HG03025 (cell line): ENCODE results near the gene NAPB.

ENCODE experiments used
- ATAC-seq: cut with Tn5 transposase; IDR thresholded peaks from one replicate; pipeline ENCODE4 v1.9.1; 2021; ENCODE audit warnings: mild to moderate bottlenecking, moderate library complexity; ENCODE audit not compliant: unreplicated experiment, low FRiP score

NAPB gene

DNA sequence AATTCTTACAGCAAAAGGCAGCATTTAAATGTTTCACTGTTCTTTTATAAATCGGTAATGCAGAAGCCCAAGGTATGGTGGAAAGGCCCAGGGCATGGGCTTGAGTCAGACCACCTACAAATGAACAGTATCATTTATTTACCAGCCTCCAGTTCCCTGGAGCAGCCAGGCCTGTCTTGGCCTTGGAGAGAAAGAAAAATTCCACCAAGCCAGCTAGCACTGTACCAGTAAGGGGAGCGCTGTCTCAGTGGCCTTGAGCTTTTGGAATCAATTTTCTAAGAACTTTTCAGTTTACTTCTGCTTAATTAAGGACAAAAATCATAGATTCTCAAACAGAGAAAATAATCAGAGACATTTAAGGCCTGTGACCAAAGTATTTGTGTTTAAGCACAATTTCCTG lies 12.3 kb downstream of the NAPB start:
- no peak for ATAC-seq

DNA sequence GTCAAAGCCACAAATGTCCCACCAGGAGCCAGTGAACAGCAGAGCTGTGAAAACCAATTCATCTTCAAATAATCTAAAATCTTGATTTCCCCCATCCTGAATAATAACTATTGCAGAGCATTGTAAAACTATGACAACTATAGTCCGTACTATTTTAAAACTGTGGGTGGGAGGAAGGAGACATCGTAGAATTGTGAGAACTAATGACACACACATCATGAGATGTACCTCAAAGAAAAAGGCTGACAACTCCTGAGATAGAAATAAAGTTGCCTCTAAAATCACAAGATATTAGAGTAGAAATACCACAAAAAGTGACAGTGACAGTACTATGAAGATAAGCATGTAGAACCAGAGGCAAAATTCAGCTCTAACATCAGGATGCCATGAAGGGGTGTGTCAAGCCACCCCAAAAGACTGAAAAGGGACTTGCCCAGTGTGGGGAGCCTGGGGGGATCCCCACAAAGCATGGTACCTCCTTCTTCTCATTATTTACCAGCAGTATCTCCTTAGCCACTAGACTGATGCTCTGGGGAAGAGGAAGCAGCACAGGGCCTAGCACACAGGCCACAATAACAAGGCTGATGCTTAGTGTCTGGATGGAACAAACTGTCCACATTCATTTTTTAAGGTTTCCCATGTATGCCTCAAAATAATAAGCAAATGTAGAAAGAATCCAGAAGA lies 13.4 kb downstream of the NAPB start:
- no peak for ATAC-seq

DNA sequence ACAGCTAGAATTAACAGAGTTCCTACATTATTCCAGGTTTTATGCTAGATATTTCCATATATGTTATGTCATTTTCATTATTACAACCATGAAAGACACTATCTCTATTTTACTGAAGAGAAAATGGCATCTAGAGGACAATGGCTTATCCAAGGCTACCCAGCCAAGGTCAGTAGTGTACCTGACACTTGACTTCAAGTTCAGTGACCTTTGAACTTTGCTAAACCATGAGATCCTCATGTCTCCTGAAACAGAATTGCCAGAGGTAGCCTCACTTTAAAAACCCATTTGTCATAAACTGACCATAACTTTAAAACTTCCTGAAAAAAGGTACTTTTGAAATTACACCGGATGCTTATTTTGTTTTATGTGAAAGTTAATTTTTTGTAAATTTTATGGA lies 14.4 kb downstream of the NAPB start:
- ATAC-seq = no peak

DNA sequence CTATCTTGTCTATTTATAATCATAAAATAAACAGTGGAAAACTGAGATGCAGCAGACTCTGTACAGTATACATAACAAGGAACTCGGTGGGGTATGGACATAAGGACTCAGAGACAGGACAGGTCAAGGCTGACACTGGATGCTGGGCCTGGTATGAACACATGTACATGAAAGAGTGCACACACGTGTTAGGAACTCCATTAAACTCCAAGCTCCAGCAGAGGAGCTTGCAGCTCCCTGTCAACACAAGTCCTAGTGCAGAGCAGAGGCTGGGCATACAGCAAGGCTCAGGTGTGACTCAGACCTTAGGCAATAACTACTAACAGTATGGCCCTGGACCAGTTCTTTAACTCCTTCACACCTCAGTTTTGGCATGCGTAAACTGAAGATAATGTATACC lies 17.1 kb downstream of the NAPB start:
- no peak for ATAC-seq

DNA sequence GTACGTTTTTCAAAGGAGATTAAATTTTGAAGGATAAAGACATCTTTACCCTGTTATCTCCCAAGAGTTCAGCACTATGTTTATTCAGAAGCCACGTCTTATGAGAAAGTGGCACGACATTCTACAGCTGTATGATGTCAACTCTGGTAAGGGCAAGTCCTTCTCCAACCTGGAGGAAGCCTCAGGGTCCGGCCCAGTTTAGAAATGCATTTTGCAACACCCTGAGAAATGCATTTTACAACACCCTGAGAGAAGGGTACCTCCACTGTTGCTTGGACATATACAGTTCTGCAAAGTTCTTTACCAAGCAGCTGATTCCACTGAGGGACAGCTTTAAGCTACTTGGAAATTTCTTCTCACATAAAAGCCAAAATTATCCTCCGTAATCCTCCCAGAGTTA lies 17.5 kb downstream of the NAPB start:
- ATAC-seq = no peak

DNA sequence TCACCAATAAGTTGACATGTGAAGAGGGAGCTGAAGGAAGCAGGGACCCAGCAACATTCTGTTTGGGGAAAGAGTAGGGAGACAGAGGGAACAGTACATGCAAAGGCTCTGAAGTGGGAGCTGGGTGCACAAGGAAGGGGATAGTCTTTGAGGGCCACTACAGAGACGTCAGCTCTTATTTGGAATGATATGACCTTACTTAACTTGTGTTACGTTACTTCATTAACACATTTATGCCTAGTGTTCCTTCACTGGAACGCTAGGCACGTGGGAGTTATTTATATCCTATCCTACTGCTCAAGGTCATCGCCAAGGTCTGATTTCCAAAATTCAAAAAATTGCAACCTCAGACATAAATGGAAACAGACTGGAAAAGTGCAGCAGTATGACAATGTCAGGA lies 20.2 kb downstream of the NAPB start:
- no peak for ATAC-seq

DNA sequence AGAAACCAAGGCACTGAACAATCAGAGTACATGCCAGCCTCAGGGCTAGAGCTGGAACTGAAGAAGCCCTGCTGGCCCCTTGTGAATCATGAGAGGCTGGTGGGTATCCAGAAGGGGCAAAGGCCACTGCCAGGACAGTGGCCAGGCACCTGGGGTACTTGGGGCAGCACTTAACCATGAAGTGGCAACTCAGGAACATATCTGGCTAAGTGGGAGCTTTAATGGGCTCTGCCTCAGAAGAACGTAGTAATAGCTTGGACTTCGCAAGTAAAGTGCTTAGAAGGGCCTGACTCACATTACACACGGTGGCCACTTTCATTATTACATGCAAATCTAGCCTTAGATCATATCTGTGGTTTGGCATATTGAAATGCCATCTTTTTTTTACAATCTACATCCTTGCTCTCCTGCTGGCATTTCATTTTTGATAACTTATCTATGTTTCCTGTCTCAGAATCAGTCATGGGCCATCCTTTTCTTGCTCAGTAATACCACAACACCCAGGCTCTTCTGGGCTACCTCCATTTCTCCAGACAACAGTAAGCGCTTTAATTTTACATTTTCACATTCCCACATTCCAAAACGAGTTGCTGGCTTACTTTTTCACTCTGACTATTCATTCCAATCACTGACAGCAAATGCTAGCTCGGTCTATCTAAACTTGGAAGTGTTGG lies 21.6 kb downstream of the NAPB start:
- no peak for ATAC-seq

DNA sequence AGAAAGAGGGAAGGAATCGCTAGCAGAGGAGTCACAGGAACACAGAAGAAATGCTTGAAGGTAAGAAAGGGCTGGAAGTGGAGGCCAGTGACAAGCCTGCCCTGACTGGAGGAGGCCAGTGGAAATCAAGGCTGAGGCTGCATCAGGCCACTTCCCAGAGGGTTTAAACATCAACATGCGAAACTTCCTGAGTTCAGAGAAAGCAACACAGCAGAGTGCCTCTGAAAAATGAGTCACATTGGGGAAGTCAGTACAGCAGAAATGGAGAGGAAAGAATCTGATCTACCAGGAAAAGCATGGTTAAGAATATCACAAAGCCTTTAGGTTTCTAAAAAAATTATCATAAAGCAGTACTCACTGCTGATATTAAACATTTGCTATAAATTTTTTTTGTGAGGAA lies 23.3 kb downstream of the NAPB start:
- no peak for ATAC-seq

DNA sequence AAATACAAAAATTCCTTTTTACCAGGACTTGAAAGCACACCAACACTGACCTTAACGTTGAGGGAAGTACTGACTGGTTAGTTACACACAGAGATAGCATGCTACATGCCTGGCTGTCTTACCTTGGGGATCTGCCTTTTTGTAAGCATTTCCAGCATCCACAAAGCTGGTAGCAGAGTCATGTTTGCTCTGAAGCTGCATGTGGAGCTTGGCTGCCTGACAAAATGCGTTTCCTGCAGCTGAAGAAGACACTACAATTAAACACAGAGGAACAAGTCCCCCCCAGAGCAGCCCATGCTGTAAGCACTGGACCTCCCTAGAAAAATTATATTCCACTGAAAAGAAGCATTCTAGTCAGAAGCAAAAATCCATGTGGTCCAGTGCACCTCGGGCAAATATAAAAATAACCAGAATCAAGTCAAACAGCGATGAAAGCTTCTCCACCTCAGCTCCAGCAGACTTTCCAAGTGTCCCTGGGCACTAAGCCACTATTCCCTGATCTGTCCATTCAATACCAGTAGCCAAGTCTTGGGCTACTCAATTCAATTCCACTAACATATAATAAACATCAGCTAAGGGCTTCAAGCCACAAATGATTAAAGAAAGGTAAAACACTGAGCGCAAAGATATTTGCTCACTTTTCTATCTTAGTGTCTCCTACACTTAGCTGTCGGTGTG lies 24.2 kb downstream of the NAPB start:
- no peak for ATAC-seq

DNA sequence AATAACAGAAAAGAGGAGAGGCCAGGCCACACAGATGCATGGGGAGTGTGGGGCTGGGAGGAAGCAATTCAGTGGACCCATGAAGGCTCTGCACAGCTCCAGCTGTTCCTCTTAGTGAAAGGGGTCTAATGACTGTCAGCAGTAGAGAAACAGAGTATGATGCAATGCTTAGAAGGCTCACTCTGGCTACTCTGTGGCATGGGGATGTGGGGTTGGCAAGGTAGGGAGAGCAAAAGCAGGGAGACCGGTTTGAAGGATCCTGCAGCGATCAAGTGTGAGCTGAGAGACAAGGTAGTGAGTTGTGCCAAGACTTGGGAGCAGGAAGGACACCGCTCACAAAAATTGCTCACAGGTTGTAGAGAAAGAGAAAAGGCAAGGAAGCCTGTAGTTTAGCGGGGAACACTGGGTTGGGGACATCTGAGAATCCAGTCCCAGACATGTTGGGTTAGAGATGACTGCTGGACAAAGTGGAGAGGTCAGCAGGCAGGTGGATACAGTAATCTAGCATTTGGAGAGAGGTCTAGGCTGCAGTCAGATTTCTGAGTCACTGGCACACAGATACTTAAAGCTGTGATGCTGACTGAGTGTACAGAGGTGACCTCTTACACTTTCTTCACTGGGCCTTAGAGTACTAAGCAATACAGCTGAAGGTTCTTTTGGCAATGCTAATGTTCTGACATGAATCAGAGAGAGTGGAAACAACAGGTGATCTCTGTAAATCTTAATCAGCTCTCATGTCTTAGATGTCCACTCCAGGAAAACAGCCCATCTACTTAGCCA lies 27.1 kb downstream of the NAPB start:
- ATAC-seq = no peak

DNA sequence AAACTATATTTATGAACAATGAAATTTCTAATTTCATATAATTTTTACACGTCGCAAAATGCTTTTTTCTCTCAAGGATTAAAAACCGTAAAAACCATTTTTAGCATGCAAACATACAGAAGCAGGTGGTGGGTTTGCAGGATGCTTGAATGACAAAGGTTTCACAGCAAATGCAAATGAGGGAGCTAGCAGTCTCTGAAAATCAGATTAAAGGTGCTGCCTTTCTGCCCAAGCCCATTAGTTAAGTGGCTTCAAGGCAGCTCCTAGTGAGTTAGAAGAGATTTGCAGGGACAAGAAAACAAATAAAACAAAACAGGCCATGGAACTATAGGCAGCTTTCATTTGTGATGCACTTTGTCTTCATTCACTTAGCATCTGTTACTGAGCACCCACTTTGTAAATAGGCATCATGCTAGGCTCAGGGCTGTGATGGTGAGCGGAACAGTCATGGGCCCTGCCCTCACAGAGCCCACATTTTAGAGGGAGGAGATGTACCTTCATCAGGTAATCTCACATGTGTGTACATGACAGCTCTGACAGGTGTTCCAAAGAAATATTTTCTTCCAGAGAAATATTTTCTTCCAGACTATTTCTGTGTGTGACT lies 29.5 kb downstream of the NAPB start:
- ATAC-seq = no peak

DNA sequence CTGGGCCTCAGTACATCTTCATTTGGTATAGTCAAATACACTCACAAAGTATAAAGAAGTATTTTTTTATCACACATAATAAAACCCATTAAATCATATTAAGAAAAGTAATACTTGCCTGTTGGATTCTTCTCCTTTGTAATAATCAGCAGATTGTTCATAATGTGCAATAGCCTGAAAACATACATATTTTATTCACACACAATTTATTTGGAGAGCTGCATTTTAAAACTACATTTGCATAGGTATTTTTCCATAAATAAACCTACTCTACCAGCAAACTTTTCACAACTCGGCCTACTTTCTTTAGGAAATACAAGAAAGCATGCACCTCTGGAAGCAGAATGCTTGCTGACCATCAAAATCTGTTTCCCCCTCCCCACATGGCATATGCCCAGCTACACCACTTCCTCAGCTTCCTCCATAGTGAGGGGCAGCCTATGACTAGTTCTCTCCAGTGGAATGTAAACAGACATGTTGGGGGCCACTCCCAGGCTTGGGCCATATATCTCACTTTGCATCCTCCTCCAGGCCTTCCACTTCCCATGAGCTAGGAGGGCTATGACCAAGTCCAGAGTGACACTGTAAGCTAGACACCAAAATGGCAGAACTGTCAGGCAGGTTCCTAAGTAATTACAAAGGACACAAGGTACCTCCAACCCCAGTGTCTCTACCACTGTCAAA lies 31.1 kb downstream of the NAPB start:
- ATAC-seq = no peak

DNA sequence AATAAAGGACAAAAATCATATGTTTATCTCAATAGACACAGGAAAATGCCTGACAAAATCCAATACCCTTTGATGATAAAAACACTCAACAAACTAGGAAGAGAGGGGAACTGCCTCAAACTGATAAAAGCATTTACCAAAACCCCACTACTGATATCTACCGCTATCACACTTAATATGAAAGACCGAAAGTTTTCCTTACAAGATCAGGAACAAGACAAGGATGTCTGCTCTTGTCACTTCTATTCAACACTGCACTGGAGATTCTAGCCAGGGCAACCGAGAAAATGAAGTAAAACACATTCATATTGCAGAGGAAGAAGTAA lies 34.2 kb downstream of the NAPB start:
- no peak for ATAC-seq

DNA sequence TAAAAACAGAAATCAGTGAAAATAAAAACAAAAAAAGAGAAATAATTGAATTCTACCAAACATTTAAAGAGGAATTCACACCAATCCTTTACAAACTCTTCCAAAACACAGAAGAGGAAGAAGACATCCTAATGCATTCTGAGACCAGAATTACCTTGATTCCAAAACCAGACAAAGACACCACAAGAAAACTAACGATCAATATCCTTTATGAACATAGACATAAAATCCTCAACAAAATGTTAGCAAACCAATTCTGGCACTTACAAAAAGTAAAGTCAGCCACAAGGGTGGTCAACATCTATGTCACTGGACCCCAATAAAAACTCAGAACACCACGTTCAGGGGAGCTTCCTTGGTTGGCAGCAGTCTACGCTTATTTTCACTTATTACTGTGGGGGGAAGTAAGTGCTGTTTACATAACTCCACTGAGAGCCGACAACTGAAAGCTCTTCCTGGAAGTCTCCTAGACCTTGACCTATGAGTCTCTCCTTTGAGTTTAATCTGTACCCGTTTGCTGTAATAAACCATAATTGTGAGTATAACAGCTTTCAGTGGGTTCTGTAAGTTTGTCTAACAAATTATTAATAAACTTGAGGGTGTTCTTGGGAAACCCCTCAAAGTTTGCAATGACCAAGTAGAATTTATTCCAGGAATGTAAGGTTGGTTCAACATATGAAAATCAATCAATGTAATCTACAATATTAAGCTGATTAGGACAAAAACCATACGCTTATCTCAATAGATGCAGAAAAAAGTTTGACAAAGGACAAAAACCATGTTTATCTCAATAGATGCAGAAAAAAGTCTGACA lies 34.8 kb downstream of the NAPB start:
- no peak for ATAC-seq

DNA sequence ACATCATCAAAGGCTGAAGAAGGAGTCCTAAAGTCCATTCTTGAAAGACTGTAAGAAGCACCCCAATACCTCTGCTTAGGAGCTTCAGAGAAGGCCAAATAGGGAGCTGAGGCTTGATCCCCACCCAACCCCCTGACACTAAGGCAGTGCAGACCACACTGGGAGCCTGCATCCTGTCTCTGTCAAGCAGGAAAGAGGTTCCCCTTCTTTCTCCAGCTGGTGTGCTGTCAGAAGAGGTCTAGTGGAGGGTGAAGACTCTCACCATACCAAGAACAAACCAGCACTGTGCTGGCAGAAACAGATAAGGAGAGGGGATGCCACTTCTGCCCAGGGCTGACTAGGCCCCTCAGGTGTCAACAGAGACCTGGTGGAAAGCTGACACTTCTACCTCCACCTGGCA lies 39.4 kb downstream of the NAPB start:
- ATAC-seq = no peak

DNA sequence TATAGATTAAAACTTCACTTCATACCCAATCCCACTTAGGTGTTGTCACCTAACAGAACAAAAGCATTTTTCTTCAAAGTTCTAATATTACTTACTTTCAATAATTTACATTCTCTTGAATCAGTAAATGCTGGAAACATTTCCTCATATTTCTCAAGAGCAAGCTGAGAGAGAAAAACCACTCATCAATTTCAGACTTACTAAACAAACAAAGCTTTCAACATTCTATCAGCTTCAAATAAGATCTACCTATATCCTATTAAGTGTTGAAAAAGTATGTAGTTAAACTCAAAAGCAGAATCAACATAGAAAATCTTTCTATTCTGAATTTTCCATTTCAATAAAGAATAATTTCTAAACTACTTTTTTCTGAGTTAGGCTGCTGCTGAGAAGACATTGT lies 41.5 kb downstream of the NAPB start:
- no peak for ATAC-seq

DNA sequence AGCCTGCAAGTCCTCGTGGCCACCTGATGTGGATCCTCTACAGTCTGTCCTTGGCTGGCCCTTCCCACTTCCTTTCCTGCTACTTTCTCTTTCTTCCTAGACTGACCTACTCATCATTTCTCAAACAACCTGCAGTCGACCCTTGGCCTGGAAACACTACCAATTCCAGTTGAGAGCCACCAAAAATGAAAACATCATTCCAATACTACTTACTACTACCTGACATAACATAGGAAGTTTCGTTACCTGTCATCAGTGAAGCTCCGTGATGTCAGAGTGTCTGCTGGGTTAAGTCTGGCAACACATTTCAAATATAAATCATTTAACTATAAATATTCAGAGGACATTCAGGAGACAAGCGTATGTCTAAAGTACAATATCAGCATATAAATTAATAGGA lies 45.5 kb downstream of the NAPB start:
- no peak for ATAC-seq

DNA sequence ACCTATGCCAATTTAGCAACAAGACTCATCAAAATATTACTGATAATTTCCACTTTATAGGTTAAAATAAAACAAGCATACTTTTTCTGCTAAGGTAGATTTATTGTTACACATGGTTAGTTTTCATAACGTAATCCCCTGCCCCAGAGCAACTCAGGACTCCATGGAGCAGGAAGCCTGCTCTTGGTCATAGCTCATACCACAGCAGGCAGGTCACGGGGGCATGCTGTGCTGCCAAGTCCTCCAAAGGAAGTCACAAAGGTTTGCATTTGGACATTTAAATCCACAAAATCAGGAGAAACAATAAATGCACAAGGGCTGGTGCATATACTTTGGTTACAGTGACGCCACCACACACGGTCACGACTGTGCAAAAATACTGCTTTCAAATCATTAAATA lies 46.8 kb downstream of the NAPB start:
- no peak for ATAC-seq

DNA sequence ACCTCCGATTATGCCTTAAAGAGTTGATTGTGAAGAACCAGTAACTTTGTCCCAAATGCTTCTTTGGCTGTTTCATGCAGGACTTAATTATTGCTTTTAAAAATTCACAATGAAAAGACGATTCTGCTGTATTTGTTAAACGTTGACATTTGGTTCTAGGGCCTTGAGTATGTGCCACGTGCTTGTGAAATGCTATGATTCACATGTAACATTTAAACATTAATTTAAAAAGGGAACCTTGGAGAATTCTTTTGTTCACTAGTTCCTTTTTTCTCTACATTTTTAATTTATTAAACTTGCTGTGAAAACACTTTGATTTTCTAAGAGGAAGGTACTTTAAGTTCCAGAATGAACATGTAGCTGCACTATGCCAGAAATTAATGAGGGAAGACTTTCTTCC lies 49.8 kb downstream of the NAPB start:
- ATAC-seq = no peak

DNA sequence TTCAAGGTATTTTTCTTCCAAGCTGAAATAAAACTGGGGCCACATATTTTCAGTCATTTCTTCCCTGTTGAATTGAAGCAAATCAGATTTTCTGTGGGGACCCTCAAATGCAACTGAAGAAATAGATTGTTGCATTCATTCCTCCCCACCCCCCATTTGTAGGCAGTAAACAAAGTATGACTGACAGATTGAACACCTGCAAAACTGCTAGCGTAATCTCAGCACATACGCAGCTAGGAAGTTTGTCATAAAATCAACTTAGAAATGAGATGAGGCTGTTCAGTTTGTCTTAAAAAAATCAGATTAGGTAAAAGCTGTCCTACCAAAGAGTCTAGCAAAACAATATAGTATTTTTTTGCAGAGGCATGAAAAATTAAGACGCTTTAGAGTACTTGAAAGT lies 50.4 kb downstream of the NAPB start:
- no peak for ATAC-seq
